ENCODE results near the gene KRT8. TPM values are rescaled to one million over a fixed set of nuclear protein-coding genes. Genes with fewer than 3 reads are reported as not detected.

KRT8 gene
- total RNA-seq, 1 experiment from 2014 or later = 1,655 TPM

- ATAC-seq = no peak
- H3K9ac ChIP-seq (ENCODE audit: low read length) = no peak overlapping the region
- no peak overlapping the region for H3K4me3 ChIP-seq (replicated peaks in 1 of 2; ENCODE audit: low read depth in 1 of 2, low read length in 2 of 2)
- no peaks in the 10 kb centered on the region for H3K9me3 ChIP-seq (ENCODE audit: control insufficient read depth in 1 of 2, insufficient read depth in 1 of 2, low read depth in 1 of 2, low read length in 2 of 2)
- POLR2A ChIA-PET = interaction anchor here (1.3 to 5.9 kb wide), 2 partner anchors 13 to 87 kb away, joined by 3 to 81 read pairs; partner anchors contain the start of gene KRT8
- H3K4me1 ChIP-seq (ENCODE audit: control insufficient read depth in 1 of 2, insufficient read depth in 2 of 2, low read length in 2 of 2) = peaks cover 32 to 39% of the 10 kb centered on the region in 2 experiments
- H3K27ac ChIP-seq (ENCODE audit: low read depth, low read length) = no peak overlapping the region
- no TSS peak for BruUV-seq (replicated peaks)
- RAD21 ChIA-PET (ENCODE audit: low non-redundant PET in 1 of 2, low total read pairs in 2 of 2, uncharacterized antibody in 2 of 2, unreplicated experiment in 2 of 2) = interaction anchor here in 1 of 2 experiments (0.7 kb wide), 1 partner anchor 87 kb away, joined by 3 read pairs; no protein-coding TSS in a partner anchor
- DNase-seq (ENCODE audit: low read depth, low spot score) = no peak
- H4K20me1 ChIP-seq (ENCODE audit: insufficient read depth) = no peaks in the 10 kb centered on the region; the same call in 1 of the 2 replicates
- no peaks in the 10 kb centered on the region for H3K9me2 ChIP-seq (ENCODE audit: insufficient read depth)
- TF ChIP-seq CBX3 (IDR thresholded peaks at IDR 0.05; ENCODE audit: low read depth) (peak; percentile 22; the same call in 1 of the 2 replicates), ELF1 (IDR thresholded peaks at IDR 0.05; ENCODE audit: borderline replicate concordance, low read depth) (no peak), TCF7L2 (IDR thresholded peaks at IDR 0.05; ENCODE audit: borderline replicate concordance, extremely low read depth, insufficient read depth, insufficient read length) (no peak), SP1 (IDR thresholded peaks at IDR 0.05; ENCODE audit: low read depth) (no peak)
- H3K27me3 ChIP-seq (ENCODE audit: insufficient read depth, low read length) = no peaks in the 10 kb centered on the region
- no peak overlapping the region for H2AFZ ChIP-seq (ENCODE audit: low read depth, low read length, poor library complexity, severe bottlenecking)
- H3K4me2 ChIP-seq (ENCODE audit: low read length) = no peak overlapping the region
- peaks cover 3% of the 10 kb centered on the region; the same call in 1 of the 2 replicates for H3K79me2 ChIP-seq (ENCODE audit: insufficient read depth, low read length)
- CTCF ChIA-PET = interaction anchor here (2.5 kb wide), 1 partner anchor 87 kb away, joined by 10 read pairs; no protein-coding TSS in a partner anchor
- peaks cover 4 to 8% of the 10 kb centered on the region in 2 experiments; a peak in 2 of 4 replicates for H3K36me3 ChIP-seq (ENCODE audit: control insufficient read depth in 1 of 2, insufficient read depth in 2 of 2, low read length in 2 of 2)
- intact Hi-C loops (cut with micrococcal nuclease) = no loop called here
Measured at GRCh38 chr12:52892974-52893373, 11.9 kb downstream of the KRT8 start.

DNA sequence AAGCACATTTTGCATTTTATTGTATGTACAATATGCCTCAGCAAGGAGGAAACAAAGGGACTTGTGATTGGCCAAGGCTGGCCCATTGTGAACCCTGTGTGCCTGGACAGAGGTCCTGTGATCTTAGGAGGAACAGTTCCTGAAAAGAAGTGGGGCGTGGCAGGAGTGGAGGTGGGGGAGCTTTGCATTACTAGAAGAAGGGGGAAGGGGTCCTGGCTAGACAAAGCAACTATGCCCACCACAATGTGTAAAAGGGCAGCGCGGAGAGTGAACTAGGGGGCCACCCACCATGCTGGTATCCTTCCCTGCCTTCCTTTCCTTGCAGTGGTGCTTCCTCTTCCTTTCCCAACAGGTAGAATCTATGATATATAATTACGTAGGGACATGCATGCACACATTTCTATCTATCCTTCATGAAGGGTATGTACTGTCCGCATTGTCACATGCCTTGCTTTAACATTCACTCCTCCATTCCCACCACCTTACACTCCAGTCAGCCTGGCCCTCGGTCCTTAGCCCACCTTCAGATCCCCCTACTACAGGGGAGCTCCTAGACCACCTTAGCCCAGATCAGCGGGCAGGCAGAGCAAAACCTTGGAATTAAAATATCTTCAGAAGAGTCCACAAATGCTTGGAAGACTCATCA lies 12.5 kb downstream of the KRT8 start:
- Histone ChIP-seq H3K4me2 (ENCODE audit: low read length) (no peak overlapping the region), H3K4me1 (ENCODE audit: control insufficient read depth in 1 of 2, insufficient read depth in 2 of 2, low read length in 2 of 2) (peaks cover 26 to 34% of the 10 kb centered on the region in 2 experiments), H2AFZ (ENCODE audit: low read depth, low read length, poor library complexity, severe bottlenecking) (no peak overlapping the region), H3K9me2 (ENCODE audit: insufficient read depth) (no peaks in the 10 kb centered on the region), H3K79me2 (ENCODE audit: insufficient read depth, low read length) (no peaks in the 10 kb centered on the region), H3K9ac (ENCODE audit: low read length) (no peak overlapping the region), H3K27ac (ENCODE audit: low read depth, low read length) (no peak overlapping the region), H3K9me3 (ENCODE audit: control insufficient read depth in 1 of 2, insufficient read depth in 1 of 2, low read depth in 1 of 2, low read length in 2 of 2) (no peaks in the 10 kb centered on the region), H4K20me1 (ENCODE audit: insufficient read depth) (no peaks in the 10 kb centered on the region; the same call in 1 of the 2 replicates), H3K36me3 (ENCODE audit: control insufficient read depth in 1 of 2, insufficient read depth in 2 of 2, low read length in 2 of 2) (peaks cover 4% of the 10 kb centered on the region in 2 experiments; a peak in 2 of 4 replicates), H3K27me3 (ENCODE audit: insufficient read depth, low read length) (no peaks in the 10 kb centered on the region), H3K4me3 (replicated peaks in 1 of 2; ENCODE audit: low read depth in 1 of 2, low read length in 2 of 2) (no peak overlapping the region)
- CTCF ChIA-PET = interaction anchor here (2.5 kb wide), 1 partner anchor 88 kb away, joined by 10 read pairs; no protein-coding TSS in a partner anchor
- DNase-seq (ENCODE audit: low read depth, low spot score) (no peak), ATAC-seq (no peak)
- RAD21 ChIA-PET (ENCODE audit: low non-redundant PET in 1 of 2, low total read pairs in 2 of 2, uncharacterized antibody in 2 of 2, unreplicated experiment in 2 of 2) = interaction anchor here in 1 of 2 experiments (0.7 kb wide), 1 partner anchor 88 kb away, joined by 3 read pairs; no protein-coding TSS in a partner anchor
- intact Hi-C loops (cut with micrococcal nuclease) = no loop called here
- BruUV-seq (replicated peaks) = no TSS peak
- POLR2A ChIA-PET = interaction anchor here (1.3 to 5.9 kb wide), 2 partner anchors 13 to 88 kb away, joined by 3 to 81 read pairs; partner anchors contain the start of gene KRT8
- TF ChIP-seq, protein P1, sequence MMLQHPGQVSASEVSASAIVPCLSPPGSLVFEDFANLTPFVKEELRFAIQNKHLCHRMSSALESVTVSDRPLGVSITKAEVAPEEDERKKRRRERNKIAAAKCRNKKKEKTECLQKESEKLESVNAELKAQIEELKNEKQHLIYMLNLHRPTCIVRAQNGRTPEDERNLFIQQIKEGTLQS (IDR thresholded peaks at IDR 0.05) = no peak
- TF ChIP-seq YY1 (IDR thresholded peaks at IDR 0.05; ENCODE audit: extremely low read depth, insufficient replicate concordance, low read depth, low read length) (no peak), EZH2phosphoT487 (IDR thresholded peaks at IDR 0.05; ENCODE audit: borderline replicate concordance) (no peak), EZH2 (IDR thresholded peaks at IDR 0.05) (no peak), SRF (IDR thresholded peaks at IDR 0.05; ENCODE audit: low read depth) (no peak), ZBTB33 (IDR thresholded peaks at IDR 0.05; ENCODE audit: extremely low read depth, insufficient replicate concordance, low read length) (no peak), CEBPB (IDR thresholded peaks at IDR 0.05; ENCODE audit: low read depth) (no peak), CBX3 (IDR thresholded peaks at IDR 0.05; ENCODE audit: low read depth) (no peak), SP1 (IDR thresholded peaks at IDR 0.05; ENCODE audit: low read depth) (no peak), ZFX (IDR thresholded peaks at IDR 0.05) (no peak), ZNF274 (IDR thresholded peaks at IDR 0.05; ENCODE audit: low read depth, low read length) (no peak), TCF7L2 (IDR thresholded peaks at IDR 0.05; ENCODE audit: borderline replicate concordance, extremely low read depth, insufficient read depth, insufficient read length) (no peak)
